Lower leg skin (tissue), 4 donors: Measurements from ENCODE around the gene CHST15. TPM values are rescaled to one million over a fixed set of nuclear protein-coding genes. Genes with fewer than 3 reads are reported as not detected.

Source experiments
- DNase-seq, 2 donors: peaks; one replicate each; pipeline ENCODE4 v3.0.0-alpha.2; 2019; ENCODE audit warnings: low spot score in 2 of 2
- H3K4me3 ChIP-seq: fragments of 200-600 bp; sonication (generic); 2 replicates; pipeline ENCODE4 v1.5.1; 2017; ENCODE audit warnings: mild to moderate bottlenecking, low read depth; ENCODE audit not compliant: poor library complexity, severe bottlenecking
- CTCF ChIP-seq, 3 donors: fragments of 450-650 bp; IDR thresholded peaks; one replicate each; pipeline ENCODE4 v1.5.1; 2016; ENCODE audit warnings: antibody characterized with exemption in 3 of 3, mild to moderate bottlenecking in 3 of 3, moderate library complexity in 2 of 3
- POLR2A ChIP-seq, 2 donors: fragments of 450-650 bp; IDR thresholded peaks; one replicate each; pipeline ENCODE4 v1.6.1; 2016 to 2017; ENCODE audit warnings: antibody characterized with exemption in 2 of 2, mild to moderate bottlenecking in 1 of 2, moderate library complexity in 1 of 2
- WGBS, 2 donors: methylation state at CpG; one replicate each; pipeline ENCODE4 v1.1.5; 2018; 5-methylcytosine and 5-hydroxymethylcytosine counted together
- intact Hi-C: fragments of 100-400 bp; cut with DNase I; formaldehyde crosslinking; loops from one replicate; pipeline ENCODE4 v1.15.0; 2023; ENCODE audit warnings: low total_unique reads
- total RNA-seq, 4 donors: library from RNA; depleted of rRNA; stranded (reverse); fragments of >200 nt; gene quantifications; one replicate each; pipeline ENCODE4 v1.1.0, GENCODE V29; 2016

Gene CHST15, protein sequence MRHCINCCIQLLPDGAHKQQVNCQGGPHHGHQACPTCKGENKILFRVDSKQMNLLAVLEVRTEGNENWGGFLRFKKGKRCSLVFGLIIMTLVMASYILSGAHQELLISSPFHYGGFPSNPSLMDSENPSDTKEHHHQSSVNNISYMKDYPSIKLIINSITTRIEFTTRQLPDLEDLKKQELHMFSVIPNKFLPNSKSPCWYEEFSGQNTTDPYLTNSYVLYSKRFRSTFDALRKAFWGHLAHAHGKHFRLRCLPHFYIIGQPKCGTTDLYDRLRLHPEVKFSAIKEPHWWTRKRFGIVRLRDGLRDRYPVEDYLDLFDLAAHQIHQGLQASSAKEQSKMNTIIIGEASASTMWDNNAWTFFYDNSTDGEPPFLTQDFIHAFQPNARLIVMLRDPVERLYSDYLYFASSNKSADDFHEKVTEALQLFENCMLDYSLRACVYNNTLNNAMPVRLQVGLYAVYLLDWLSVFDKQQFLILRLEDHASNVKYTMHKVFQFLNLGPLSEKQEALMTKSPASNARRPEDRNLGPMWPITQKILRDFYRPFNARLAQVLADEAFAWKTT
- 10 to 100 TPM; 17.6 to 29.8 (median 19.4) TPM for total RNA-seq

GRCh38 chr10:124092860-124093773 lies at the start of gene CHST15:
CHST15 (minus strand) TSS chr10:124093598; CDS start chr10:124046212, 47,386 bp downstream.
- TF ChIP-seq POLR2A (IDR thresholded peaks at IDR 0.05) (no peak), CTCF (IDR thresholded peaks at IDR 0.05) (no peak)
- 0% methylated on average over 28 to 70 of the region's 106 CpGs for WGBS, 2 donors
- intact Hi-C loops = no loop called here
- DNase-seq = peak in 1 of 2 donors; percentile 90
- peak within 1 kb of the TSS; percentile 70 for H3K4me3 ChIP-seq

DNA sequence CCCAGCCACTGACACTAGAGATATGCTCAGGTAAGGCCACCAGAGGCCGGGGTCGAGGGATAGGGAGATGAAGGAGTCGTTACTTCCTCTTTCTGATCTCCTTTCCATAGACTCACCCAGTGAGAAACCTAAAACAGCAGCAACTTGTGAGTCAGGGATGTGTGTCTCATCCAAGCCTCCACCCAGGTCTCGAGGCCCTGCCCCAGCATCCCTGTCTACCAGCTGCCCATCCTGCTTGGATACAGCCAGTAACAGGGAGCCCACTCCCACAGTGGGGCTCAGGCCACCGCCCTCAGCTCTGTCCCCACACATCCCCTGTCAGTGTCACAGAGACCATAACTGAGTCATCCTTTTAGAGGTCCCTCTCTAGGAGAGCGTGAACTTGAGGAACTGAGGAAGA lies 49.6 kb upstream of the CHST15 start:
- 88 to 89% methylated on average over 6 of the region's 6 CpGs for WGBS, 2 donors
- intact Hi-C loops = no loop called here
- DNase-seq = no peak
- TF ChIP-seq POLR2A (IDR thresholded peaks at IDR 0.05) (no peak), CTCF (IDR thresholded peaks at IDR 0.05) (no peak)
- no peak overlapping the region for H3K4me3 ChIP-seq

- no peak for DNase-seq
- intact Hi-C loops = no loop called here
- no peak overlapping the region for H3K4me3 ChIP-seq
- TF ChIP-seq CTCF (IDR thresholded peaks at IDR 0.05) = no peak
- no peak for TF ChIP-seq POLR2A (IDR thresholded peaks at IDR 0.05)
- 62 to 70% methylated on average over 7 of the region's 7 CpGs for WGBS, 2 donors
These were observed 48.8 kb upstream of the CHST15 start for GRCh38 chr10:124142006-124142739.

GRCh38 chr10:124138883-124139348 lies 45.5 kb upstream of the CHST15 start:
- 78 to 85% methylated on average over 6 of the region's 6 CpGs for WGBS, 2 donors
- TF ChIP-seq POLR2A (IDR thresholded peaks at IDR 0.05) (no peak), CTCF (IDR thresholded peaks at IDR 0.05) (no peak)
- no peak for DNase-seq
- H3K4me3 ChIP-seq = no peak overlapping the region
- intact Hi-C loops = no loop called here

GRCh38 chr10:124138195-124138882 lies 44.9 kb upstream of the CHST15 start:
- no peak overlapping the region for H3K4me3 ChIP-seq
- WGBS, 2 donors = 62 to 69% methylated on average over 3 of the region's 3 CpGs
- TF ChIP-seq CTCF (IDR thresholded peaks at IDR 0.05) (no peak), POLR2A (IDR thresholded peaks at IDR 0.05) (no peak)
- no peak for DNase-seq
- intact Hi-C loops = no loop called here
